SJCRH30 (cell line): ENCODE measurements around the gene SPATA13. TPM values are rescaled to one million over a fixed set of nuclear protein-coding genes. Genes with fewer than 3 reads are reported as not detected.

Experiments
- DNase-seq, 2 experiments: peaks; one replicate each; pipeline ENCODE4 v3.0.0-alpha.2; 2015 to 2020
- H3K27ac ChIP-seq: fragments of 250-450 bp; sonication (Bioruptor Pico); 2 replicates; pipeline ENCODE4 v1.5.1; 2020; ENCODE audit warnings: mild to moderate bottlenecking, moderate library complexity
- H3K27me3 ChIP-seq: fragments of 250-450 bp; sonication (Bioruptor Pico); 2 replicates; pipeline ENCODE4 v1.5.1; 2020; ENCODE audit warnings: mild to moderate bottlenecking, moderate library complexity
- H3K36me3 ChIP-seq: fragments of 250-450 bp; sonication (Bioruptor Pico); 2 replicates; pipeline ENCODE4 v1.5.1; 2020; ENCODE audit warnings: mild to moderate bottlenecking, moderate library complexity
- H3K4me1 ChIP-seq: fragments of 250-450 bp; sonication (Bioruptor Pico); 2 replicates; pipeline ENCODE4 v1.5.1; 2020; ENCODE audit warnings: mild to moderate bottlenecking, moderate library complexity
- H3K4me3 ChIP-seq: fragments of 250-450 bp; sonication (Bioruptor Pico); 2 replicates; pipeline ENCODE4 v1.5.1; 2020; ENCODE audit warnings: mild to moderate bottlenecking, moderate library complexity
- H3K9me3 ChIP-seq: fragments of 250-450 bp; sonication (Bioruptor Pico); replicated peaks from 2 replicates; pipeline ENCODE4 v1.5.1; 2020; ENCODE audit warnings: mild to moderate bottlenecking, moderate library complexity
- total RNA-seq: library from RNA; depleted of rRNA; stranded (reverse); fragments of >200 nt; shearing (Covaris generic); gene quantifications from 2 replicates; pipeline ENCODE4 v1.2.3, GENCODE V29; 2014

The SPATA13 gene
- total RNA-seq, 1 experiment from 2014 or later = 23.0 TPM

GRCh38 chr13:24149246-24150032 lies 11.1 kb upstream of the SPATA13 start:
- Histone ChIP-seq H3K4me1 (peaks cover 18% of the 10 kb centered on the region), H3K27me3 (no peaks in the 10 kb centered on the region), H3K36me3 (no peaks in the 10 kb centered on the region), H3K9me3 (no peaks in the 10 kb centered on the region), H3K4me3 (no peak overlapping the region), H3K27ac (peak overlapping the region; percentile 90)
- peak; percentile 13 to 24 for DNase-seq

- H3K27me3 ChIP-seq = no peaks in the 10 kb centered on the region
- H3K4me3 ChIP-seq = no peak overlapping the region
- H3K4me1 ChIP-seq = peaks cover 18% of the 10 kb centered on the region
- H3K36me3 ChIP-seq = no peaks in the 10 kb centered on the region
- H3K9me3 ChIP-seq = no peaks in the 10 kb centered on the region
- no peak for DNase-seq
- H3K27ac ChIP-seq = no peak overlapping the region
These were observed 9.9 kb upstream of the SPATA13 start for GRCh38 chr13:24150572-24150971.

GRCh38 chr13:24151864-24152263 lies 8.7 kb upstream of the SPATA13 start:
- Histone ChIP-seq H3K4me1 (peaks cover 18% of the 10 kb centered on the region), H3K27me3 (no peaks in the 10 kb centered on the region), H3K4me3 (no peak overlapping the region), H3K9me3 (no peaks in the 10 kb centered on the region), H3K36me3 (no peaks in the 10 kb centered on the region), H3K27ac (no peak overlapping the region)
- DNase-seq = no peak

GRCh38 chr13:24152292-24153214 lies 8.0 kb upstream of the SPATA13 start:
- no peak overlapping the region for H3K27ac ChIP-seq
- H3K4me1 ChIP-seq = peaks cover 18% of the 10 kb centered on the region
- no peaks in the 10 kb centered on the region for H3K9me3 ChIP-seq
- no peaks in the 10 kb centered on the region for H3K36me3 ChIP-seq
- H3K27me3 ChIP-seq = no peaks in the 10 kb centered on the region
- no peak overlapping the region for H3K4me3 ChIP-seq
- DNase-seq = no peak

DNA sequence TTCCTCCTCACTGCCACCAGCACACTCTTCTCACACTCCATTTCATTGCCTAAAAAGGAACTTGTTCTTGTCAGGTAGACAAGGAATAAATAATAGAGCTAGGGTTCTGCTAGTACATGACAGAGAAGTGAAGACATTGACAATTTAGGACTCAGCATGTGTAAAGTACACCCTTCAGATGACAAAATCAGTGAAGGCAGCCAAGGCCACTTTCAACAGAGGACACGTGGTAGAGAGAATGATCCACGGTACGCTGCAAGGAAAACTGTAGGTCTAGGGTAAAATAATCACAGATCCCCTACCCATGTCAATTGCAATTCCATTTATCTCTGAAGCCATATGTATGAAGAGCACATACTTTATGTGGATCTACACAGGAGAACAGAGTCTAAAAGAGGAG lies 7.2 kb upstream of the SPATA13 start:
- H3K4me3 ChIP-seq = no peak overlapping the region
- no peaks in the 10 kb centered on the region for H3K9me3 ChIP-seq
- peaks cover 13% of the 10 kb centered on the region for H3K4me1 ChIP-seq
- no peaks in the 10 kb centered on the region for H3K27me3 ChIP-seq
- H3K36me3 ChIP-seq = no peaks in the 10 kb centered on the region
- DNase-seq = no peak
- no peak overlapping the region for H3K27ac ChIP-seq

DNA sequence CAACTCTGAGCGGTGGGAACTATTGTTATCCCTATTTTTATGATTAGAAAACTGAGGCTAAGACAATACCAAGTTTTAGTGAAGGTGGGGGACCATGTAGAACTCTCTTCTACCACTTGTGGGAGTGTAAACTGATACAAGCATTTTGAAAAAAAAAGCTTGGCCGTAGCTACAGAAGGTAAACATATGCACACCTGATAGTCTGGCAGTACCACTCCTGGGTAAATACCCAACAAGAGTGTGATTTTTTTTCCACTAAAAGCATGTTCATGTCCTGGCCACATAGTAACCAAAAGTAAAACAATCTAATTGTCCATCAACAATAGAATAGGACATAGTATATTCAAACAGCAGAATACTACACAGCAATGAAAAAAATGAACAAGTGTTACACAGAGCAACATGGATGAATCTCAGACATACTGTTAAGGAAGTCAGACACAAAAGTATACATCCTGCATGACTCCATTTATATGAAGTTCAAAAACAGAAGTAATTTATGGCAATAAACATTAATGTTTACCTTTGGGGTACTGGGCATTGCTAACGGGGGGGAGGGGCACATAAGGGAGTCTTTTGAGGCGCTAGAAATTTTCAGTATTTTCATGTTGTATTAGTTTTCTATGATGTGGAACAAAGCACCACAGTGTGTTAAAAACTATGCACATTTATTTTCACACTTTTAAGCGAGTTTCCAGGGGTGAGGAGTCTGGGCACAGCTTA lies 6.4 kb upstream of the SPATA13 start:
- Histone ChIP-seq H3K36me3 (no peaks in the 10 kb centered on the region), H3K9me3 (no peaks in the 10 kb centered on the region), H3K4me3 (no peak overlapping the region), H3K27me3 (no peaks in the 10 kb centered on the region), H3K4me1 (peaks cover 7% of the 10 kb centered on the region), H3K27ac (no peak overlapping the region)
- DNase-seq = no peak

DNA sequence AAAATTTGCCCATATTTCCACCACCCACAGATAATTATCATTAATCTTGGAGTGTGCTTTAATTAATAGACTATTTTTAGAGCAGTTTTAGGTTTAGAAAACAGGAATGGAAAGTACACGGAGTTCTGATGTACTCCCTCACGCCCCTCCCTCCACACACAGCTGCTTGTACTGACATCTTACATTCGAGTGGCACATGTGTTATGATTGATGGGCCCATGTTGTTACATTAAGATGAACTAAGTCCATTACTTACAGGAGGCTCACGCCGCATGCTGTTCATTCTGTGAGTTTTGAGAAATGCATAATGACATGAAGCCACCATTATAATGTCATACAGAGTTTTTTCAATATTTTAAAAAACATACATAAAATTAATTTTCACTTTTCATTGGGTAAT lies 1.2 kb upstream of the SPATA13 start:
- Histone ChIP-seq H3K9me3 (no peaks in the 10 kb centered on the region), H3K27me3 (no peaks in the 10 kb centered on the region), H3K36me3 (no peaks in the 10 kb centered on the region), H3K4me3 (peak overlapping the region; percentile 92), H3K27ac (peak overlapping the region; percentile 72; the same call in 1 of the 2 replicates), H3K4me1 (peaks cover 5% of the 10 kb centered on the region)
- DNase-seq = peak; percentile 46 to 49

GRCh38 chr13:24161010-24161775 lies 673 bp downstream of the SPATA13 start:
- Histone ChIP-seq H3K36me3 (peaks cover 4% of the 10 kb centered on the region; the same call in 1 of the 2 replicates), H3K4me3 (peak overlapping the region; percentile 92), H3K27me3 (no peaks in the 10 kb centered on the region), H3K27ac (peak overlapping the region; percentile 72), H3K4me1 (peaks cover 5% of the 10 kb centered on the region), H3K9me3 (no peaks in the 10 kb centered on the region)
- peak; percentile 58 to 62 for DNase-seq

- no peak overlapping the region for H3K27ac ChIP-seq
- H3K4me1 ChIP-seq = peaks cover 5% of the 10 kb centered on the region
- no peaks in the 10 kb centered on the region for H3K27me3 ChIP-seq
- H3K4me3 ChIP-seq = no peak overlapping the region
- H3K9me3 ChIP-seq = no peaks in the 10 kb centered on the region
- H3K36me3 ChIP-seq = peaks cover 6% of the 10 kb centered on the region; the same call in 1 of the 2 replicates
- DNase-seq = no peak
These were observed 1.5 kb downstream of the SPATA13 start for GRCh38 chr13:24161980-24162525.

GRCh38 chr13:24162604-24163003 lies 2.1 kb downstream of the SPATA13 start:
- no peak overlapping the region for H3K4me3 ChIP-seq
- peaks cover 5% of the 10 kb centered on the region for H3K4me1 ChIP-seq
- no peaks in the 10 kb centered on the region for H3K27me3 ChIP-seq
- no peak overlapping the region for H3K27ac ChIP-seq
- H3K9me3 ChIP-seq = no peaks in the 10 kb centered on the region
- peaks cover 7% of the 10 kb centered on the region; the same call in 1 of the 2 replicates for H3K36me3 ChIP-seq
- no peak for DNase-seq

- no peaks in the 10 kb centered on the region for H3K27me3 ChIP-seq
- no peak overlapping the region for H3K27ac ChIP-seq
- H3K9me3 ChIP-seq = no peaks in the 10 kb centered on the region
- no peaks in the 10 kb centered on the region; the same call in 1 of the 2 replicates for H3K4me1 ChIP-seq
- peaks cover 10% of the 10 kb centered on the region; the same call in 1 of the 2 replicates for H3K36me3 ChIP-seq
- no peak overlapping the region for H3K4me3 ChIP-seq
- DNase-seq = no peak
These were observed 5.2 kb downstream of the SPATA13 start for GRCh38 chr13:24165746-24166145.

- Histone ChIP-seq H3K4me1 (no peaks in the 10 kb centered on the region; the same call in 1 of the 2 replicates), H3K27me3 (no peaks in the 10 kb centered on the region), H3K27ac (no peak overlapping the region), H3K4me3 (no peak overlapping the region), H3K36me3 (peaks cover 10% of the 10 kb centered on the region; the same call in 1 of the 2 replicates), H3K9me3 (no peaks in the 10 kb centered on the region)
- DNase-seq = no peak
These were observed 6.0 kb downstream of the SPATA13 start for GRCh38 chr13:24166561-24166960.

DNA sequence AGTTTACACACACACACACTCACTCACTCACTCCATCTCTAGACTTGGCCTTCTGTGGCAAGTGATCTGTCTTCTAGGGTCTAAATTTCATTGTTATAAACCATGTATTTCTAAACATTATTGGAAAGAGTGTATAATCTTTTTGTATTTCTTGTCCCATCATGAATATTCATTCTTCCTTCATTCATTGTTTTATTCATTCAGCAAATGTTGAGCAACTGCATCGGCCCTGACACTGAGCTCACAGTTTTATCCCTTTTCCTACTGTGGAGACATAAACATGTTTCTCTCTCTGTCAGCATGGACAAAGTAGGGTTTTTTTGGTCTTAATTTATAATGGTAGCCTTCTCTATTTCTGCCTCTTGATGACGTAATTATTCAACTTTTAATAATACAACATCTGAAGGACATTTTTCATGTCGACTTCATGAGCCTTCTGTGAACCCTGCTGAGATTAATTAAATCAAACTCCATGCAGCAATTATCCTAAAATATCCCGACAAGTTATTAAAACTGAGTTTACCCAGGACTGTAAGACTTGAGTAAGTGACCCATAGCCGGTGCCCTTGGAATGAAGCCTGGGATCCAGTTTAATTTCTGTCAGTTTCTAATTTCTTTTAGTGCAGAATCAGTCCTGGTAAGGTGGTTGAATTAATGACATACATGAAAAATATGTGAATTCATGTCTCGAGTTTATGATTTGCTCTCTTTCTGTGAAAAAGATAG lies 7.3 kb downstream of the SPATA13 start:
- no peak overlapping the region for H3K27ac ChIP-seq

More for the DNA sequence above, 7.3 kb downstream of the SPATA13 start:
- no peaks in the 10 kb centered on the region for H3K9me3 ChIP-seq
- no peak for DNase-seq
- H3K36me3 ChIP-seq = peaks cover 10% of the 10 kb centered on the region; the same call in 1 of the 2 replicates
- H3K27me3 ChIP-seq = no peaks in the 10 kb centered on the region
- no peak overlapping the region for H3K4me3 ChIP-seq
- no peaks in the 10 kb centered on the region for H3K4me1 ChIP-seq
